Thyroid gland (tissue), 4 donors: ENCODE measurements around the gene DIP2A. TPM values are rescaled to one million over a fixed set of nuclear protein-coding genes. Genes with fewer than 3 reads are reported as not detected.
"Not testable (repeated sequence)": the region's sequence is repeated elsewhere in the genome, so short reads cannot be mapped to it uniquely, and the experiment has no call there.

Experiments
- DNase-seq, 2 donors: peaks; one replicate each; pipeline ENCODE4 v3.0.0-alpha.2; 2019
- H3K27ac ChIP-seq, 3 donors: fragments of 200-600 bp; sonication (generic); 1 replicate in 2 of 3; 2 replicates in 1 of 3; pipeline ENCODE4 v1.5.1; 2016 to 2019; ENCODE audit warnings: mild to moderate bottlenecking in 1 of 3, moderate library complexity in 1 of 3
- H3K27me3 ChIP-seq: fragments of 200-600 bp; sonication (generic); one replicate; pipeline ENCODE4 v1.5.1; 2019
- H3K36me3 ChIP-seq, 2 donors: fragments of 200-600 bp; sonication (generic); one replicate each; pipeline ENCODE4 v1.5.1; 2016 to 2019
- H3K4me1 ChIP-seq, 2 donors: fragments of 200-600 bp; sonication (generic); one replicate each; pipeline ENCODE4 v1.5.1; 2017 to 2019
- H3K4me3 ChIP-seq, 3 donors: fragments of 200-600 bp; sonication (generic); replicated peaks in 1 of 3; 1 replicate in 2 of 3; 2 replicates in 1 of 3; pipeline ENCODE4 v1.5.1; 2016; ENCODE audit warnings: mild to moderate bottlenecking in 1 of 3
- H3K9me3 ChIP-seq: fragments of 200-600 bp; sonication (generic); one replicate; pipeline ENCODE4 v1.5.1; 2017
- POLR2A ChIP-seq, 2 donors: fragments of 450-650 bp; IDR thresholded peaks; one replicate each; pipeline ENCODE4 v1.6.1; 2017; ENCODE audit warnings: antibody characterized with exemption in 2 of 2, mild to moderate bottlenecking in 2 of 2, moderate library complexity in 1 of 2
- WGBS, 2 donors: methylation state at CpG; one replicate each; pipeline ENCODE4 v1.1.5; 2017; 5-methylcytosine and 5-hydroxymethylcytosine counted together
- intact Hi-C: fragments of 100-400 bp; cut with DNase I; formaldehyde crosslinking; loops from one replicate; pipeline ENCODE4 v1.15.1; 2023
- total RNA-seq, 4 donors: library from RNA; depleted of rRNA; stranded (reverse); fragments of >200 nt; gene quantifications; one replicate each; pipeline ENCODE4 v1.2.3, GENCODE V29; 2016
- TF ChIP-seq, protein P1 (sequence below), 6 experiments: fragments of 200-600 bp in 3 of 6; fragments of 450-650 bp in 3 of 6; sonication (generic) in 3 of 6; IDR thresholded peaks; one replicate each; pipeline ENCODE4 v1.5.1; 2016 to 2019; ENCODE audit warnings: antibody characterized with exemption in 6 of 6, mild to moderate bottlenecking in 2 of 6, inconsistent platforms in 1 of 6, moderate library complexity in 1 of 6

DIP2A gene
- total RNA-seq, 4 donors from 2014 or later: 35.1 to 56.3 (median 42.9) TPM

DNA sequence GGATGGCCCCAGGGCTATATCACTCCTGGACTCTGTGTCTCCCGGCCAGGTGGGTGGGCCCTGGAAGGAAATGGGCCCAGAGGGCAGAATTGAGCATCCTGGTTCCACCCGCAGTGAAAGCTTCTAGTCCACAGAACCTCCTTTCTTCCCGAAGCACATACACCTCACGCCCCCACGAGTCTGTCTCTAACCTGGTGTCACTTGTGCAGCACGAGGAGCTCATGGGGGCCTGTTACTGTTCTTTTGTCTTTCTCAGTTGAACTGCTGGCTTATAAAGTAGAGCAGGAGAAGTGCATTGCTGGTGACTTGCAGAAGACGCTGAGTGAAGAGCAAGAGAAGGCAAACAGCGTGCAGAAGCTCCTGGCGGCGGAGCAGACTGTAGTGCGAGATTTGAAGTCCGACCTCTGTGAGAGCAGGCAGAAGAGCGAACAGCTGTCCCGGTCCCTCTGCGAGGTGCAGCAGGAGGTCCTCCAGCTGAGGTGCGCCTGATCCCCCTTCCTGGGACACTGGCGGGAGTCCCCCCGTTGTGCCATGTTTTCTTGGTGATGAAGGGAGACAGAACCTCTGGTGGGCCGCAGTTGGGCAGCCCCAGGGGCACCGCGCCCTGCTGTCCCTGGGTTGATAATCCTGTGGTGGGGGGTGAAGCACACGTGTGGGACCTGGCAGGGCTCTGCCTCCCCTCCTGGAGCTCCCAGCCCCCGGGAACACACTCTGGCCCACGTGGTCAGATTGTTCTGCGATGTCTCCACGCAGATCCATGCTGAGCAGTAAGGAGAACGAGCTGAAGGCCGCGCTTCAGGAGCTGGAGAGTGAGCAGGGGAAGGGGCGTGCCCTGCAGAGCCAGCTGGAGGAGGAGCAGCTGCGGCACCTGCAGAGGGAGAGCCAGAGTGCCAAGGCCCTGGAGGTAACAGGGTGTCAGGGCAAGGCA lies 28.7 kb upstream of the DIP2A start:
- Histone ChIP-seq H3K4me3 (no peak overlapping the region), H3K36me3 (peaks cover 21 to 29% of the 10 kb centered on the region in 2 donors), H3K27me3 (no peaks in the 10 kb centered on the region), H3K4me1 (no peaks in the 10 kb centered on the region), H3K27ac (no peak overlapping the region), H3K9me3 (no peaks in the 10 kb centered on the region)
- no peak for TF ChIP-seq POLR2A (IDR thresholded peaks at IDR 0.05)
- TF ChIP-seq, protein P1, sequence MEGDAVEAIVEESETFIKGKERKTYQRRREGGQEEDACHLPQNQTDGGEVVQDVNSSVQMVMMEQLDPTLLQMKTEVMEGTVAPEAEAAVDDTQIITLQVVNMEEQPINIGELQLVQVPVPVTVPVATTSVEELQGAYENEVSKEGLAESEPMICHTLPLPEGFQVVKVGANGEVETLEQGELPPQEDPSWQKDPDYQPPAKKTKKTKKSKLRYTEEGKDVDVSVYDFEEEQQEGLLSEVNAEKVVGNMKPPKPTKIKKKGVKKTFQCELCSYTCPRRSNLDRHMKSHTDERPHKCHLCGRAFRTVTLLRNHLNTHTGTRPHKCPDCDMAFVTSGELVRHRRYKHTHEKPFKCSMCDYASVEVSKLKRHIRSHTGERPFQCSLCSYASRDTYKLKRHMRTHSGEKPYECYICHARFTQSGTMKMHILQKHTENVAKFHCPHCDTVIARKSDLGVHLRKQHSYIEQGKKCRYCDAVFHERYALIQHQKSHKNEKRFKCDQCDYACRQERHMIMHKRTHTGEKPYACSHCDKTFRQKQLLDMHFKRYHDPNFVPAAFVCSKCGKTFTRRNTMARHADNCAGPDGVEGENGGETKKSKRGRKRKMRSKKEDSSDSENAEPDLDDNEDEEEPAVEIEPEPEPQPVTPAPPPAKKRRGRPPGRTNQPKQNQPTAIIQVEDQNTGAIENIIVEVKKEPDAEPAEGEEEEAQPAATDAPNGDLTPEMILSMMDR (IDR thresholded peaks at IDR 0.05): no peak
- intact Hi-C loops: no loop called here
- WGBS, 2 donors: 93% methylated on average over 30 of the region's 31 CpGs
- no peak for DNase-seq

DNA sequence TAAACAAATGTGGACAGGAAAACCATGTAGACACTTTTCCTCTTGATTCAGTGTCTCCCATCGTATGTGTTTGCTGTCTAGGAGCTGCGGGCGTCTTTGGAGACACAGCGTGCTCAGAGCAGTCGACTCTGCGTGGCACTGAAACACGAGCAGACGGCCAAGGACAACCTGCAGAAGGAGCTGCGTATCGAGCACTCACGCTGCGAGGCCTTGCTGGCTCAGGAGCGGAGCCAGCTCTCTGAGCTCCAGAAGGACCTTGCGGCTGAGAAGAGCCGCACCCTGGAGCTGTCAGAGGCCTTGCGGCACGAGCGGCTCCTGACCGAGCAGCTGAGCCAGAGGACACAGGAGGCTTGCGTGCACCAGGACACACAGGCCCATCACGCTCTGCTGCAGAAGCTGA lies 27.2 kb upstream of the DIP2A start:
- Histone ChIP-seq H3K4me3 (no peak overlapping the region), H3K4me1 (no peaks in the 10 kb centered on the region), H3K36me3 (peaks cover 26 to 33% of the 10 kb centered on the region in 2 donors), H3K27ac (no peak overlapping the region), H3K27me3 (no peaks in the 10 kb centered on the region), H3K9me3 (no peaks in the 10 kb centered on the region)
- WGBS, 2 donors: 97% methylated on average over 20 to 21 of the region's 21 CpGs
- no peak for DNase-seq
- intact Hi-C loops: no loop called here
- no peak for TF ChIP-seq POLR2A (IDR thresholded peaks at IDR 0.05)
- TF ChIP-seq, protein P1 (IDR thresholded peaks at IDR 0.05): no peak

DNA sequence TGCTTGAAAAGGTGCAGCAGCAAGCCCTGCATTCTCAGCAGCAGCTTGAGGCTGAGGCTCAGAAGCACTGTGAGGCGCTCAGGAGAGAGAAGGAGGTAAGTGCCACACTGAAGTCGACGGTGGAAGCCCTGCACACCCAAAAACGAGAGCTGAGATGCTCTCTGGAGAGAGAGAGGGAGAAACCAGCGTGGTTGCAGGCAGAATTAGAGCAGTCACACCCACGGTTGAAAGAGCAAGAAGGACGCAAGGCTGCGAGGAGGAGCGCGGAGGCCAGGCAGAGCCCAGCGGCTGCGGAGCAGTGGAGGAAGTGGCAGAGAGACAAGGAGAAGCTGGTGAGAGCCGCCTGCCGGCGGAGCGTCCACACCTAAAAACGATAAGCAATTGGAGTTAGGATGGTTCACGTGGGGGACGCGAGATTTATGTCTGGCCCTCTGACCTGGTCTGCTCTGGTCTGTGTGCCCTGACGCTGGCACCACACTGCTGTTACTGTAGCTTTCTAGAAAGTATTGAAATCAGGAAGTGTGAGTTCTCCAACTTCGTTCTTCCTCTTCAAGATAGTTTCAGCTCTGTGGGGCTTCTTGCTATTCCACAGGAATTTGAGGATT lies 26.7 kb upstream of the DIP2A start:
- intact Hi-C loops: no loop called here

DNA sequence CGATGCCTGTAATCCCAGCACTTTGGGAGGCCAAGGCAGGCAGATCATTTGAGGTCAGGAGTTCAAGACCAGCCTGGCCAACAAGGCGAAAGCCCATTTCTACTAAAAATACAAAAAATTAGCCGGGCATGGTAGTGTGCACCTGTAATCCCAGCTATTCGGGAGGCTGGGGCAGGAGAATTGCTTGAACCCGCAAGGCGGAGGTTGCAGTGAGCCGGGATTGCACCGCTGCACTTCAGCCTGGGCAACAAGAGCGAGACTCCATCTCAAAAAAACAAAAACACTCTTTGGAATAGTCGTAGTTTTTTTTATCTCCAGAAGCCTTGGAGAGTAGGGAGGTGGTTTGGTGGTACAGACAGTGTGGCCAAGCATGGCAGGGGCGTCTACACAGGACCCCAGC lies 25.6 kb upstream of the DIP2A start:
- H3K9me3 ChIP-seq, H3K27me3 ChIP-seq, intact Hi-C loops, H3K4me1 ChIP-seq, DNase-seq, H3K27ac ChIP-seq, H3K4me3 ChIP-seq: not testable (repeated sequence)
- 86 to 93% methylated on average over 11 of the region's 11 CpGs for WGBS, 2 donors
- H3K36me3 ChIP-seq: peaks cover 25 to 36% of the 10 kb centered on the region in 2 donors

More for the DNA sequence above, 26.7 kb upstream of the DIP2A start:
- Histone ChIP-seq H3K9me3 (no peaks in the 10 kb centered on the region), H3K4me1 (no peaks in the 10 kb centered on the region), H3K27me3 (no peaks in the 10 kb centered on the region), H3K27ac (no peak overlapping the region), H3K36me3 (peaks cover 26 to 33% of the 10 kb centered on the region in 2 donors), H3K4me3 (no peak overlapping the region)
- WGBS, 2 donors: 93 to 94% methylated on average over 22 of the region's 22 CpGs
- DNase-seq: no peak
- TF ChIP-seq POLR2A (IDR thresholded peaks at IDR 0.05): no peak
- TF ChIP-seq, protein P1 (IDR thresholded peaks at IDR 0.05): no peak

DNA sequence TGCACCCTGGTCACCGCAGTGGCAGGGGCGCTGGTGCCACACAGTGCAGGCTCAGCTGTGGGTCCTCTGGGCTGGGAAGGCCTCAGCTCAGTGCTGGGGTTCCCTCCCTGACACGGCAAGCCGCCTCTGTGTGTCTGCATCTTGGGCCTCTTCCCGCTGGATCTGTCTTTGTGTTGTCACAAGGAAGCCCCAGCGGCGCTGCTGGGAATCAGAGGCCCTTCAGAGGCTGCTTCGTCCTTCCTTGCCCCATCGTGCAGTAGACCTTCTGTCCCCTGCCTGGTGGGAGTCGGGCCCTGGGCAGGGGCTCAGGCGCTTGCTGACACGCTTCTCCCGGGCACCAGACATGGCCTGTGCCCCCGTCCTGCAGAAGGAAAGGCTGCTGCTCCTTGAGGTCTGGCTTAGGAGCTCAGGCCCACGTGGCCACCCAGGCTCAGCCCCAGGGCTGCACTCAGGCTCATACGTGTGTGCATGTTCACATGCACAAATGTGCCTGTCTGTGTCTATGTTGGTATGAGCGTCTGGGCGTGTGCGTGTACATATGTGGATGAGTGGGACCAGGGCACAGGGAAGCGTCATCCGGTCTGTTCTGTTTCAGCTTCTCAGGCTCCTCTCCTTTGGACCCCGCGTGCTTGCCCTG lies 24.3 kb upstream of the DIP2A start:
- no peaks in the 10 kb centered on the region for H3K27me3 ChIP-seq
- 88 to 97% methylated on average over 22 to 23 of the region's 23 CpGs for WGBS, 2 donors
- H3K27ac ChIP-seq: no peak overlapping the region
- no peak for TF ChIP-seq POLR2A (IDR thresholded peaks at IDR 0.05)
- TF ChIP-seq, protein P1 (IDR thresholded peaks at IDR 0.05): no peak
- no peak overlapping the region for H3K4me3 ChIP-seq
- H3K9me3 ChIP-seq: no peaks in the 10 kb centered on the region
- intact Hi-C loops: no loop called here
- peaks cover 20 to 30% of the 10 kb centered on the region in 2 donors for H3K36me3 ChIP-seq
- no peak for DNase-seq
- H3K4me1 ChIP-seq: no peaks in the 10 kb centered on the region
